Stimulated activated CD4-positive, alpha-beta T cell treated with anti-CD3 and anti-CD28 coated beads, Interleukin-12 subunit alpha, Interleukin-12 subunit beta, amount 100 ng/mL, for 4 hours (primary cell): ENCODE results near the gene SDR42E2.
"Not testable (repeated sequence)": the region's sequence is repeated elsewhere in the genome, so short reads cannot be mapped to it uniquely, and the experiment has no call there.

Experiments
- DNase-seq: peaks from one replicate; pipeline ENCODE4 v3.0.0-alpha.2; 2020

SDR42E2 gene

GRCh38 chr16:22161999-22162655 lies at the start of gene SDR42E2:
Gene SDR42E2, plus strand, starts transcription at chr16:22162506. Its CDS starts 3,077 bp downstream, at chr16:22165583.
- DNase-seq = peak; percentile 53

DNA sequence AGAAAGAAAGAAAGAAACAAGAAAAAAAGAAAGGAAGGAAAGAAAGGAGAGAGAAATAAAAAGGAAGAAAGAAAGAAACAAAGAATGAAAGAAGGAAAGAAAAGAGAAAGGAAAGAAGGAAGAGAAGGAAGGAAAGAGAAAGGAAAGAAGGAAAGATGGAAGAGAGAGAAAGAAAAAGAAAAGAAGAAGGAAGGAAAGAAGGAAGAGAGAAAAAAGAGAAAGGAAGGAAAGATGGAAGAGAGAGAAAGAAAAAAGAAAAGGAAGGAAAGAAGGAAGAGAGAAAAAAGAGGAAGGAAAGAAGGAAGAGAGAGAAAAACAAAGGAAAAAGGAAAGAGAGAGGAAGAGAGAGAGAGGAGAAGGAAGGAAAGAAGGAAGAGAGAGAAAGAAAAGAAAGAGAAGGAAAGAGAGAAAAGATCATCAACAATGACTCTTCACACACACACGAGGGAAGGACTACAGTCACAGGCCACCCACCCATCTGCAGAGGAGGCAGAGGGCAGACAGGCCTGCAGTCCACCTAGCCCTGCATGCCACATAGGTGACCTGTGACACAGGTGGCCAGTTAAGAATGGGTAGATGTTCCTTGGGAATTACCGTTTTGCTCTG lies 46.1 kb upstream of the SDR42E2 start:
- DNase-seq = no peak

- no peak for DNase-seq
These were observed 44.7 kb upstream of the SDR42E2 start for GRCh38 chr16:22117609-22118008.

- DNase-seq = no peak
These were observed 41.9 kb upstream of the SDR42E2 start for GRCh38 chr16:22120440-22120839.

GRCh38 chr16:22122239-22122638 lies 40.1 kb upstream of the SDR42E2 start:
- DNase-seq = no peak

GRCh38 chr16:22123146-22123545 lies 39.2 kb upstream of the SDR42E2 start:
- no peak for DNase-seq

- no peak for DNase-seq
These were observed 38.4 kb upstream of the SDR42E2 start for GRCh38 chr16:22123759-22124490.

- DNase-seq = no peak
These were observed 37.6 kb upstream of the SDR42E2 start for GRCh38 chr16:22124583-22125284.

- no peak for DNase-seq
These were observed 36.2 kb upstream of the SDR42E2 start for GRCh38 chr16:22126037-22126558.

DNA sequence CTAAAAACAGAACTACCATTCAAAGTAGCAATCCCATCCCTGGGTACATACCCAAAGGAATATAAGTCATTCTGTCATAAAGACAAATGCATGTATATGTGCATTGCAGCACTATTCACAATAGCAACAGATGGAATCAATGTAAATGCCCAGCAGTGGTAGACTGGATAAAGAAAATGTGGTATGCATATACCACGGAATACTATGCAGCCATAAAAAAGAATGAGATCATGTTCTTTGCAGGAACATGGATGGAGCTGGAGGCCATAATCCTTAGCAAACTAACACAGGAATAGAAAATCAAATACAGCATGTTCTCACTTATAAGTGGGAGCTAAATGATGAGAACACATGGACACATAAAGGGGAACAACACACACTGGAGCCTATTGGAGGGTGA lies 33.8 kb upstream of the SDR42E2 start:
- not testable (repeated sequence) for DNase-seq

GRCh38 chr16:22130528-22130927 lies 31.8 kb upstream of the SDR42E2 start:
- DNase-seq = no peak

- no peak for DNase-seq
These were observed 29.5 kb upstream of the SDR42E2 start for GRCh38 chr16:22132801-22133200.

- DNase-seq = no peak
These were observed 23.8 kb upstream of the SDR42E2 start for GRCh38 chr16:22138482-22138881.

DNA sequence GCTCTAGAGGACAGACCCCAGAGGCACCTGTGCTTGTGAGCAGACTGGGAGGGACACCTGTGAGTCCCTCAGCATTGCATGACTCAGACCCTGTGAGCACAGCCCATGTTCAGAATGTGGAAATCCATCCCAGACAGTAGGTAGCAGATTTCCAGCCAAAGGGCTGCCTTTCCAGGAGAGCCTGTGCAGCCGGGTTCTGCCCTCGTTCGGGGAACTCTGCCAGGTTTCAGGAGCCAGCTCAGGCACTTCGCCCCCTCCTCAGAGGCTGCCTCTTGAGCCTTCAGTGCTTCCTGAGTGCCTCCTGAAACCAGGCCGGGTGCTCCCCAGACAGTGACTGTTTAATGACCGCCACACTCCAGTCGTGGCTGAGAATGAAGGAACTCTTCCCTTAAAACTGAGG lies 23.3 kb upstream of the SDR42E2 start:
- DNase-seq = no peak

DNA sequence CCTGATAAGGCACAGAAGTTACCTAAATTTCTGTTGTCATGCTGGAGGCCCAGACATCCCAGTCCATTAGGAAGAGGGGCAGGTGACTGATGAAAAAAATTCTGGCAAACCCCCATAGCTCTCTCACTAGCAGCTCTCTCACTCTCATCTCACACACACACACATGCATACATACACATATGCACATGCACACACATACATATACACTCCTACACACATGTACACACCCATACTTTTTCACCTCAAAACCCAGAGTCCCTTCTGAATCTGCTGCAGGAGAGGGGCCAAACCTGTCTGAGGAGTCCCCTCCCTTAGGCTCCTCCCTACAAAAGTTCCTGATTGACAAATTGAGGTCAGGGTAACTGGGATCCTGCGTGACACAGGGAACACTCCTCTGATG lies 22.6 kb upstream of the SDR42E2 start:
- no peak for DNase-seq

GRCh38 chr16:22141767-22142166 lies 20.5 kb upstream of the SDR42E2 start:
- no peak for DNase-seq

GRCh38 chr16:22144520-22144919 lies 17.8 kb upstream of the SDR42E2 start:
- no peak for DNase-seq

DNA sequence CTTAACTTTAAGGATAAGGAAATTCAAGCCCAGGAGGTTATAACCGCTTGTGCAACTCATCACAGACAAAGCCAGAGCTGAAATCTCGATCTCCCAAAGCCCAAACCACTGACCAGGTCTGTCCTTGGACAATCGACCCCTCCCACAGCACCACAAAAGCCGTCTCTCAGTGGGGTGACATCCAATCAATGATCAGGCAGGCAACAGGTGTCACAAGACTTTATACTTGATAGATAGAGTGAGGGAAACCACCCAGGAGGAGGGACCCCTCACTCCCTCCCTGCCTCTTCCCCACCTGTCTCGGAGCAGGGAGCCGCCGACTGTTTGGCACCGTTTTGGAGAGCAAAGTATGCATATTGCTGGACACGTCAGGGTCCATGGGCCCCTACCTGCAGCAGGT lies 14.5 kb upstream of the SDR42E2 start:
- no peak for DNase-seq

DNA sequence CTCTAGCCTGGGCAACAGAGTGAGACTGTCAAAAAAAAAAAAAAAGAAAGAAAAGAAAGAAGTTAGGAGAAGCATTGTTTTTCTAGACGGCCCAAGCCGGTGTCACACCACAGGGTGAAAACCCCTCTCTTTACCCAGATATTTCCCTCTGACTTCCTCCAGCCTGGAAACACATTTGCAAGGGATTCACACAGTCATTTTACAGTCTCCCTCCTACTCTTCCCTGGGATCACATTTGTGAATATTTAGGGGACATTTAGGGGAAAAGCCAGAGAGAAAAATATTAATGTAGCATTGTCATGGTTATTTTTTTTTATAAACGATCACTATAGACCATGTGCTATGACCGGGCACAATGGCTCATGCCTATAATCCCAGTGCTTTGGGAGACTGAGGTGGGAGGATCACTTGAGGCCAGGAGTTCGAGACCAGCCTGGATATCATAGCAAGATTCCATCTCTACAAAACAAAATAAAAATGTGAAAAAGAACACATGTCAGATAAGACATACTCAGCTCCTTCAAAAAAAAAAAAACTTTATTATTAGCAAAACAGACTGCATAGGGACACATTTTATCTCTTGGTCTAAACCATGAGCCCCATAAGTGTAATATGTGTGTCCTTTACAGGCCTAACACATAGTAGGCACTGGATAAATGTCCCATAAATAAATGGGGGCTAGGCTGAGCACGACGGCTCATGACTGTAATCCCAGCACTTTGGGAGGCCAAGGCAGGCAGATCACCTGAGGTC lies 10.9 kb upstream of the SDR42E2 start:
- DNase-seq = no peak

- no peak for DNase-seq
These were observed 10.0 kb upstream of the SDR42E2 start for GRCh38 chr16:22152316-22152715.

- not testable (repeated sequence) for DNase-seq
These were observed 9.2 kb upstream of the SDR42E2 start for GRCh38 chr16:22153078-22153477.

DNA sequence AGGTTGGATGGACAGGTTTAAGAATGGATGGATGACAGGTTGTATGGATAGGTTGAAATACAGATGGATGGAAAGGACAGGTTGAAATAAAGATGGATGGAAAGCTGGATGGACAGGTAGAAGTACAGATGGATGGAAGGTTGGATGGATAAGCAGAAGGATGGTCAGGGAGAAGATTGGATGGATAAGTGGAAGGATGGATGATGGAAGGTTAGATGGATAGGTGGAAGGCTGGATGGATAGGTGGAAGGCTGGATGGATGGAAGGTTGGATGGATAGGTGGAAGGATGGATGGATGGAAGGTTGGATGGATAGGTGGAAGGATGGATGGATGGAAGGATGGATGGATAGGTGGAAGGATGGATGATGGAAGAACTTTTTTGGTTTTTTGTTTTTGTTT lies 905 bp upstream of the SDR42E2 start:
- no peak for DNase-seq

DNA sequence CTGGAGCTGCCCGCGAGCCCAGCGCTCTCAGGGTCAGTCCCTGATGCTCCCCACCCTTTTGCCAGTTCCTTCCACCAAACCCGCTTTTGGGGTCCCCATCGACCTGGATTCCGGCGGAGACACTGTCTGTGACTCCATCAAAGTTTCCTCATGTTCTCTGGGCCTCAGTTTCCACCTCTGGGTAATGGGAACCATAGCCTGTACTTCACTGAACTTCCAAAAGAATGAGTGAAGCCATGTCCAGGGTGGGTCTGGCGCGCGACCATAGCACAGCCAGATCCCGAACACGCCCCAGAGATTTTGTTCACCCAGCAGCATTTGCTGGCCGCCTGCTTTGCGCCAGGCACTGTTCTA lies 327 bp downstream of the SDR42E2 start:
- no peak for DNase-seq
